AG09309 (cell line): ENCODE data around the gene ATP2B2.
"Not testable (repeated sequence)": the region's sequence is repeated elsewhere in the genome, so short reads cannot be mapped to it uniquely, and the experiment has no call there.

Source experiments
- DNase-seq: peaks from one replicate; pipeline ENCODE4 v3.0.0-alpha.2; 2010; ENCODE audit warnings: low read depth
- H3K4me3 ChIP-seq: 2 replicates; pipeline ENCODE4 v1.5.1; 2011; ENCODE audit warnings: mild to moderate bottlenecking, low read depth, low read length, moderate library complexity; ENCODE audit not compliant: control insufficient read depth
- CTCF ChIP-seq: IDR thresholded peaks from 2 replicates; pipeline ENCODE4 v1.5.1; 2011; ENCODE audit warnings: mild to moderate bottlenecking, low read depth, low read length, inconsistent platforms; ENCODE audit not compliant: insufficient read depth, control insufficient read depth; ENCODE audit errors: missing control alignments

The ATP2B2 gene

GRCh38 chr3:10387881-10388609 is 117.3 kb downstream of the ATP2B2 start:
- no peak for DNase-seq
- no peak for TF ChIP-seq CTCF
- H3K4me3 ChIP-seq, result no peak overlapping the region

GRCh38 chr3:10386121-10386520 is 119.3 kb downstream of the ATP2B2 start:
- no peak overlapping the region for H3K4me3 ChIP-seq
- no peak for TF ChIP-seq CTCF
- DNase-seq, result no peak

GRCh38 chr3:10384541-10385360 is 120.6 kb downstream of the ATP2B2 start:
- no peak overlapping the region for H3K4me3 ChIP-seq
- DNase-seq, result no peak
- TF ChIP-seq CTCF, result no peak

- TF ChIP-seq CTCF, result no peak
- no peak overlapping the region for H3K4me3 ChIP-seq
- no peak for DNase-seq
Observed at GRCh38 chr3:10383850-10384248, 121.5 kb downstream of the ATP2B2 start.

- TF ChIP-seq CTCF, result no peak
- no peak overlapping the region for H3K4me3 ChIP-seq
- DNase-seq, result no peak
Observed at GRCh38 chr3:10382892-10383849, 122.2 kb downstream of the ATP2B2 start.

- not testable (repeated sequence) for H3K4me3 ChIP-seq, DNase-seq
Observed at GRCh38 chr3:10382445-10382844, 122.9 kb downstream of the ATP2B2 start.
